AG04449 (cell line): ENCODE data around the gene CCL16.

Experiments
- CTCF ChIA-PET: fragments of 350-600 bp; formaldehyde crosslinking; extraction: SDS; loops from one replicate; lab custom pipeline; 2021; ENCODE audit warnings: antibody characterized with exemption; lab: Yijun Ruan, JAX
- POLR2A ChIA-PET: fragments of 400-600, 350-600 bp; formaldehyde crosslinking; extraction: SDS; loops from one replicate; lab custom pipeline; 2020; ENCODE audit warnings: antibody characterized with exemption, inconsistent platforms; lab: Yijun Ruan, JAX
- DNase-seq: peaks from one replicate; pipeline ENCODE4 v3.0.0-alpha.2; 2010; ENCODE audit warnings: low read depth, low spot score
- H3K4me3 ChIP-seq: 2 replicates; pipeline ENCODE4 v1.5.1; 2011; ENCODE audit warnings: low read depth, mild to moderate bottlenecking, control low read depth, low read length
- CTCF ChIP-seq: IDR thresholded peaks from one replicate; pipeline ENCODE4 v1.5.1; 2011; ENCODE audit warnings: mild to moderate bottlenecking, moderate library complexity, low read length, control low read depth, inconsistent platforms; ENCODE audit not compliant: insufficient read depth; ENCODE audit errors: missing control alignments

CCL16 gene

GRCh38 chr17:35972066-35972465 is 9.2 kb downstream of the CCL16 start:
- POLR2A ChIA-PET = no interaction called here
- CTCF ChIA-PET = interaction anchor here (1.3 to 7.3 kb wide), 4 partner anchors 10 to 211 kb away, joined by 3 to 82 read pairs (median 5); no protein-coding TSS in a partner anchor
- no peak for DNase-seq
- no peak overlapping the region for H3K4me3 ChIP-seq
- TF ChIP-seq CTCF = no peak

GRCh38 chr17:35969558-35970380 is 11.5 kb downstream of the CCL16 start:
- TF ChIP-seq CTCF = peak; percentile 66
- H3K4me3 ChIP-seq = no peak overlapping the region
- POLR2A ChIA-PET = interaction anchor here (0.7 kb wide), 1 partner anchor 39 kb away, joined by 4 read pairs; no protein-coding TSS in a partner anchor
- DNase-seq = peak; percentile 23
- CTCF ChIA-PET = interaction anchor here (0.7 to 7.3 kb wide), 22 partner anchors 8 to 520 kb away, joined by 3 to 82 read pairs (median 4); no protein-coding TSS in a partner anchor

GRCh38 chr17:35968520-35969054 is 12.7 kb downstream of the CCL16 start:
- CTCF ChIA-PET = interaction anchor here (0.9 to 7.3 kb wide), 9 partner anchors 7 to 521 kb away, joined by 3 to 82 read pairs (median 3); no protein-coding TSS in a partner anchor
- no peak for TF ChIP-seq CTCF
- H3K4me3 ChIP-seq = no peak overlapping the region
- POLR2A ChIA-PET = no interaction called here
- DNase-seq = no peak

- no peak overlapping the region for H3K4me3 ChIP-seq
These were observed 16.0 kb downstream of the CCL16 start for GRCh38 chr17:35965272-35965671.

GRCh38 chr17:35963663-35964062 is 17.6 kb downstream of the CCL16 start:
- no peak for DNase-seq
- CTCF ChIA-PET = interaction anchor here (1.1 kb wide), 1 partner anchor 185 kb away, joined by 5 read pairs; no protein-coding TSS in a partner anchor
- POLR2A ChIA-PET = no interaction called here
- H3K4me3 ChIP-seq = no peak overlapping the region
- TF ChIP-seq CTCF = no peak

More at GRCh38 chr17:35965272-35965671, 16.0 kb downstream of the CCL16 start:
- ChIA-PET POLR2A (no interaction called here), CTCF (interaction anchor here (1.3 to 1.8 kb wide), 4 partner anchors 11 to 518 kb away, joined by 3 to 13 read pairs (median 7); no protein-coding TSS in a partner anchor)
- TF ChIP-seq CTCF = no peak
- no peak for DNase-seq

- no peak for DNase-seq
- ChIA-PET CTCF (no interaction called here), POLR2A (no interaction called here)
- no peak for TF ChIP-seq CTCF
- no peak overlapping the region for H3K4me3 ChIP-seq
These were observed 27.6 kb downstream of the CCL16 start for GRCh38 chr17:35953720-35954119.
